Fibroblast of the aortic adventitia (primary cell): ENCODE measurements around the gene DMWD. TPM values are rescaled to one million over a fixed set of nuclear protein-coding genes. Genes with fewer than 3 reads are reported as not detected.

Source experiments
- DNase-seq: peaks from one replicate; pipeline ENCODE4 v3.0.0-alpha.2; 2010; ENCODE audit warnings: low read depth
- H3K4me3 ChIP-seq: 2 replicates; pipeline ENCODE4 v1.5.1; 2011; ENCODE audit warnings: low read depth, mild to moderate bottlenecking, control low read depth, low read length, moderate library complexity
- total RNA-seq: library from RNA; depleted of rRNA; stranded (reverse); fragments of >200 nt; gene quantifications from 2 replicates; pipeline ENCODE4 v1.2.3, GENCODE V29; 2012; ENCODE audit warnings: low replicate concordance
- TF ChIP-seq, protein P1 (sequence below): IDR thresholded peaks from 2 replicates; pipeline ENCODE4 v1.5.1; 2011; ENCODE audit warnings: mild to moderate bottlenecking, low read length, control low read depth, inconsistent platforms; ENCODE audit not compliant: insufficient read depth

The DMWD gene
- total RNA-seq, 1 donor, result 41.4 TPM

DNA sequence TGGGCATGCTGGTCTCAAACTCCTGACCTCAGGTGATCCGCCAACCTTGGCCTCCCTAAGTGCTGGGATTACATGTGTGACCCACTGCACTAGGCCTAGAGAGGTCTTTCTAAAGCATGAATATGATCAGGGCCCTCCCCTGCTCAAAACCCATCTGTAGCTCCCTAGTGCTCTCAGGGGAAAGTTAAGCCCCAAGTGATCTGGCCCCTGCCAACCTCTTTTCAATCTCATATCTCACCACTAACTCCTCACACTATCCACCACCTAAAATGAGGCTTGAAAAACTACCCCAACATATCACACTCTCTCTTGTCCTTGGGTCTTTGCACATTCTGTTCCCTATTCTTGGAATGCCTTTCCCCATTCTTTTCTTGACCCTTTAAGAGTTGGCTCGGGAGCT, 2.0 kb upstream of the DMWD start:
- H3K4me3 ChIP-seq, result no peak overlapping the region
- DNase-seq, result no peak
- TF ChIP-seq, protein P1, sequence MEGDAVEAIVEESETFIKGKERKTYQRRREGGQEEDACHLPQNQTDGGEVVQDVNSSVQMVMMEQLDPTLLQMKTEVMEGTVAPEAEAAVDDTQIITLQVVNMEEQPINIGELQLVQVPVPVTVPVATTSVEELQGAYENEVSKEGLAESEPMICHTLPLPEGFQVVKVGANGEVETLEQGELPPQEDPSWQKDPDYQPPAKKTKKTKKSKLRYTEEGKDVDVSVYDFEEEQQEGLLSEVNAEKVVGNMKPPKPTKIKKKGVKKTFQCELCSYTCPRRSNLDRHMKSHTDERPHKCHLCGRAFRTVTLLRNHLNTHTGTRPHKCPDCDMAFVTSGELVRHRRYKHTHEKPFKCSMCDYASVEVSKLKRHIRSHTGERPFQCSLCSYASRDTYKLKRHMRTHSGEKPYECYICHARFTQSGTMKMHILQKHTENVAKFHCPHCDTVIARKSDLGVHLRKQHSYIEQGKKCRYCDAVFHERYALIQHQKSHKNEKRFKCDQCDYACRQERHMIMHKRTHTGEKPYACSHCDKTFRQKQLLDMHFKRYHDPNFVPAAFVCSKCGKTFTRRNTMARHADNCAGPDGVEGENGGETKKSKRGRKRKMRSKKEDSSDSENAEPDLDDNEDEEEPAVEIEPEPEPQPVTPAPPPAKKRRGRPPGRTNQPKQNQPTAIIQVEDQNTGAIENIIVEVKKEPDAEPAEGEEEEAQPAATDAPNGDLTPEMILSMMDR, result no peak

DNA sequence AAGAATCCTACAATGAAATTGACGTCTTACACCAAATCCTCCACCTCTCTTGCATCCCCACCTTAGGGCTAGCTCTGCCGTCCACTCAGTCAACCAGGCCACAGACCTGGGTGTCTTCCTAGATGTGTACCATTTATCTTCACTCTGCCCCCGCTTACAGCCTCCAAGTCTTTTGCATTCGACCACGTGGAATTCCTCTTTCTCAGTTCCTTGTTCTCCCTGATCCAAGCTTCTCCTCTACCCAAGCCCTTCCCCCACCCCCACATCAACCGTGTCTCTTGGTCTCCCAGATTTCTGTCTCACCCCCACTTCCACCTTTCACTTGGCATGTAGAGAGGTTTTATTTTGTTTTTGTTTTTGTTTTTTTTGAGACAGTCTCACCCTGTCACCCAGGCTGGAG, 1.2 kb upstream of the DMWD start:
- TF ChIP-seq, protein P1, result no peak
- no peak for DNase-seq
- no peak overlapping the region for H3K4me3 ChIP-seq

- peak overlapping the region; percentile 55 for H3K4me3 ChIP-seq
- TF ChIP-seq, protein P1, result no peak
- no peak for DNase-seq
Observed at GRCh38 chr19:45793178-45793564, 526 bp upstream of the DMWD start.

DNA sequence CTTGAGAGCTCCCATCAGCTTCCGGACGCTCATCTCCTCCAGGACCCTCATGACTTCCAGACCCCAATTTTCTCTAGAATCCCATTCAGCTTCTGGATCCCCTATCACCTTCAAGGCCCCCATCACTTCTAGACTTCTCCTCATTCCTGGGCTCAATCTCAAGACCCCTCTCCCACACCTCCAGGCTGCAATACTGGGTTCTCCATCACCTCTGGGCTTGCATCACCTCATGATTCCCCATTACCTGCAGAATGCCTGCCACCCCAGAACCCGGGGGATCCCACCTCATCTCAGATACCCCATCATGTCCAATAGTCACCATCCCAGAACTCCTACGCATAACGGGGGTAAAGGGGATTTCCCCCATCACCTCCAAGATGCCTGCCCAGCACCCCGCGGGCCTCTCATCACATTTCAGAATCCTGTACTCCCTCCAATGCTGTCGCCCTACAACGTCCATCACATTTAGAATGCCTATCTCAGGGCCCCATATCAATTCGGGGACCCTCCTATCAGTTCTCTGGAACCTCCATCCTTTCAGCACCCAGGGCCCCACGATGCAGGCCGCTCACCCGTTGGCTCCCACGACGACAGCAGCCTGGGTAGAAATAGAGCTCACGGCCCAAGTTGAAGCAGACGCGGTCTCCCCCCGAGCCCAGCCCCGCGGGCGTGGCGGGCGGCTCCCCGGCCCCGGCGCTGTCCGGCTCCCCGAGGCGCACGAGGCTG, 738 bp downstream of the DMWD start:
- peak overlapping the region; percentile 93 for H3K4me3 ChIP-seq
- DNase-seq, result no peak
- TF ChIP-seq, protein P1, result no peak

- H3K4me3 ChIP-seq, result peak overlapping the region; percentile 93
- TF ChIP-seq, protein P1, result no peak
- DNase-seq, result no peak
Observed at GRCh38 chr19:45790942-45791341, 1.7 kb downstream of the DMWD start.

GRCh38 chr19:45789035-45789786, 3.4 kb downstream of the DMWD start:
- no peak overlapping the region for H3K4me3 ChIP-seq
- no peak for DNase-seq
- TF ChIP-seq, protein P1, result no peak
